AG20443 (cell line): ENCODE measurements around the gene PCDH9.

Source experiments
- DNase-seq: peaks from one replicate; pipeline ENCODE4 v3.0.0; 2012; ENCODE audit warnings: low spot score, mixed read lengths

Gene PCDH9

DNA sequence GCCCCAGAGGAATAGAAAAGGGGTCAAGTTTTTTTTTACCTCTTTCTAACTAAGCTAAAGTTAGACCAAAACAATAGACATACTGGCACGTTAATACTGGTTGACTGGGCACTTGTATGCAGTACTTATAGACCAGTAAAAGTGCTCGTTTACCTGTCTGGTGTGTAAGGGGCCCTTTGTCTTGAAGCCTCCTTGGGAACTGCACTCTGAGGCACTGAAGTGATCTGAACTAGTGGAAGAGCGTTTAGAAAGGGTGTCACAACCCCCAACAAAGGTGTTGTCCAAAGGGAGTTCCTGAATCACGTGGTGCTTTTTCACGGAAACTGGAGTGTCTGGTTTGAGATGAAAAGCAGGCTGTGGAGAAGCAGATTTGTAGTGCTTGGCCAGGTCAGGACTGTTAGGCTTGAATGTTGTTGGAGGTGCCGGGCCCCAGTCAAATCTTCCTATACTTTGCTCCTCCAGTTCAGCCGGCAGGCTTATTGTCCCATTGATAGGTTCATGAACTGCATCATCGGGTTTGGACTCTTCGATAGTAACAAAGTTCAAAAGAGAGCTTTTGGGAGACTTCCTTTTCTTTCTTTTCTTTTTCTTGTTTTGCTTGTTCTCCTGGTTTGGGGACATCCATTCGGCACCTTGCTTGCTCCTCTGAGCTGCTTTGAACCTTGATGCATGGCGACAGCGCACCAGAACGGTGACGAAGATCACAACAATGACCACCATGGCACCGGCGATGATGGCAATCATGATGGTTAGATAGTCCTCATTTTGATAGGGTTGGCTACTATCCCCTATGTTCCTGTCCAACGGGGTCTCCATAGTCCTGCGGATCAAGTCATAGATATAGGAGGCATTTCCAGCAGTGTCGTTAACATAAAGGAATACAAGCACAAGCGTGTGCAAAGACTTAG lies 4.6 kb downstream of the PCDH9 start:
- DNase-seq: no peak

DNA sequence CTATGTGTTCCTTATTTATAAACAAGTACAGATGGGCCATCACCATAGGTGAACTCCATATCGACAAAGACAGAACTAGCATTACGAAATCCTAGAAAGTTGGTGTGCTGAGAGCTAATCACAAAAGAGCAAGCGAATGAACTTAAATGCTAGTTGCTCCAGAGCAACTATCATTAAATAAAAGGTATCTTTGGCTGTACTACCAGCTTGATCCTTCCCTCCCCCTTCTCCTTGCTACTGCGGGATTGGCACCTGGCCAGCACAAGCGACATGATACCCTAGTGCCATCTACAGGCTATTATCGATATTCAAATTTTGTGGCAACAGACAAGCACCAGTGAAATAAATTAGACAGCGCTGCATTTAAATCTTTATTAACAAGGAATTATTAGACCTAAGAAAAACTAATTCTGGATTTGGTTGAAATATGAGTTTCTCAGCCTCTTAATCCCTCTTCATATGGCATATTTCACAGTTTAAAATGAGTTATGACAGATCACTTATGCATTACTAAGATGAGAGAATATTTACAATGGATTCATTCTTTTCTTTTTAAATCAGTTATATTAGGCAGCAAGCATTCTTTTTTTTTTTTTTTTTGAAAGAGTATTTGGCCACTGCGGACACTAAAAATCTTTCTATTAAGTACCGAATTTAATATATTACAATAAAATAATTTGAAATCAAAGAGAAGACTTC lies 5.8 kb downstream of the PCDH9 start:
- peak; percentile 53 for DNase-seq

GRCh38 chr13:67223742-67224141 lies 6.4 kb downstream of the PCDH9 start:
- no peak for DNase-seq

DNA sequence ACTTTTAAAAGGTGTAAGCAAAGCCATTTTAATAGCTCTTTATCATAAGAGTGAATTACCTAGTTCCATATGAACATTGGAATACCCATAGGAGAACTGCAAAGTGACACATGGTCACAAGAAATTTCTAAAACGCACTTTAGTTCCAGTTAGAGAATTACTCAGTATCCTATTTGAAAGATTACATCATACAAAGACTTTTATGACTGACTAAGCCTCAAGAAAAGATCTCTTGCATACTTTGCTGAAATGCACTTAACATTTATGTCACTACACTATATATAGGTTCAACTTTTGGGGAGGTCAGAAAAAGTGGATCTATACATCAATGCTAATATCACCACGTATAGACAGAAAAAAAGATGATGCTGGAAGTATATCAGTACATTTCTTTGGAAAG lies 7.1 kb downstream of the PCDH9 start:
- DNase-seq: no peak

GRCh38 chr13:67221630-67222226 lies 8.4 kb downstream of the PCDH9 start:
- no peak for DNase-seq

DNA sequence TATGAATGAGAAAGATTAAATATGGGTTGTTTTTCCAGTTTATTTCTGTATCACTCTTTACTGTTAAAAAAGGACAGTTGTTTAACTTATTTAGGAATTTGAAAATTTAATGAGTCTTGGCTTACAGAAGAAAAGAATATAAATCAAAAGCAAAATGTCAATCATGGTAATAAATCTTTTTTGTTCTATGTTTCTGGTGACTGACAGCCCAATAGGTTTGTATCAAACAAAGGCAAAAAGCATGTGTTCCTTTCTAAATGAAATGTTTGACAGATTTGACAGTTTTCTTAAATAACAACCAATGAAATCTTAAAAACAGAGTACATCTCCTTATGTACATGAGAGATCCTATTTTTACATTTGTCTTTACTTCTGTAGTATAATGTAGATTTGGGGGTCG lies 11.0 kb downstream of the PCDH9 start:
- no peak for DNase-seq

DNA sequence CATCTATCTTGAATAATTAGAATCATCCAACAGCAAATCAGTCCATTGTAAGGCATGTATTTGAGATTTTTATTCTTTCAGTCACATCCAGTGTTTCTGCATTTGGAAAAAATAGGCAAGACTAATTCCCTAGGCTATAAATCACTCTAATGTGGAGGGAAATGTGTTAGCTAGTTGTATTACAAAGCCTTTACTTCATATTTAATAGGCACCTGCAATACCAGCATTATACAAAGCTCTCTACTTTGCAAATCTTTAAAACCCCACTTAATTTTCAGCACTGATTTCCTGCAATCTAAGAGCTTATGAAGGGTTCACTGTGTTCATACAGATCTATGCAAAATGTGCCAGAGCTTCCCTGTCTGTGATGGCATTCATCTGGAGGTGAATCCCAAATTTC lies 12.3 kb downstream of the PCDH9 start:
- no peak for DNase-seq

GRCh38 chr13:67216864-67217263 lies 13.3 kb downstream of the PCDH9 start:
- no peak for DNase-seq

DNA sequence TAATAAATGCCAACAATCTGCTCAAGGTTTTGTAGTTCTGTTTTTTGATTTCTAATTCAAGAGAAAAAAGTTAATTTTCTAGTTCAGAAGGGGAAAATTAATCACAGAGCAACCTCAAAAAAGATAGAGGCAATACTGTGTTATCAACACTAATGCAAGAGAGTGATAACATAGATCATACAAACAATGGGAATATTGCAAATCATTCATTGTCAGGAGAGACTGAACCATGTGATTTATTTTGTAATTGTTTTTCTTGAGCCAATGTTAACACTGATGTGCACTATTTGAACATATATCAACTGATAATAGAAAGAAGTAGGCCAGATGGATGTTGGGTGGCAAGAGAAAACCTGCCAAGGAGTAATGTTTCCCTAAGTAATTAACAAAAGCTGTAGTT lies 19.9 kb downstream of the PCDH9 start:
- no peak for DNase-seq

DNA sequence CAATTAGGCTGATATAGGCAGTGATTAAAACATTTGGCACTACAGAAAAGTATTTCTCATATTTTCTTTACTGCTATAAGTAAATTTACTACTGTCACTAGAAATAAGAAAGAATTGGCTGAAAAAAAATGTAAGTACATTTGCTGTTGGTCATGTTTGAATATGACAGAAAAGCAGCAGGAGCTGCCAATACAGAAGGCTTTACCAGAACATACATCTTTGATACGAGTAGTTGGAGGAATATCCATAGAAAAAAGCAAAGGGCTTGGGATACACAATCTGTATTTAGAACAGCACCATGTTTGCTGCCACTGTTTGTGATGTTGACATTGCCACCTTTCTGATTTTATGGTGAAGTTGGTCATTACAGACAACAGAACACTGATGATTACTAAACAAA lies 21.6 kb downstream of the PCDH9 start:
- no peak for DNase-seq

DNA sequence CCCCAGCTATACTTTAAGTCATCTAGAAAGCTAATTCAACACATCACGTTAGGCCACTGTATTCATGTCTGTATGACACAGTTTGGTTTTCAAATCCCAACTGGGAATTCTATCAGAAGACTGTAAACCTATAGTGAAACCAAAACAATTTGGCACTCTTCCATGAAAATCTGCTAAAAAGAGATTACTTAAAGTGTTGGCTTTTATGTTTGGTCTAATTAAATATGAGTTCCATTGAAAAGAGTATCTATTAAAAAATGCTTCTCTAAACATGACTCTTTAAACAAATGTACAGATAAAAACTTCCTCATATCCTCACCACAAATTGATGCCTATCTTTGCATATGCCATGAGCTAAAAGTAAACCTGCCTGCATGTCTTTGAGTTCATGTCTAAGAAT lies 25.4 kb downstream of the PCDH9 start:
- DNase-seq: no peak

GRCh38 chr13:67200605-67201004 lies 29.5 kb downstream of the PCDH9 start:
- DNase-seq: no peak

- DNase-seq: no peak
Observed at GRCh38 chr13:67200183-67200582, 30.0 kb downstream of the PCDH9 start.

DNA sequence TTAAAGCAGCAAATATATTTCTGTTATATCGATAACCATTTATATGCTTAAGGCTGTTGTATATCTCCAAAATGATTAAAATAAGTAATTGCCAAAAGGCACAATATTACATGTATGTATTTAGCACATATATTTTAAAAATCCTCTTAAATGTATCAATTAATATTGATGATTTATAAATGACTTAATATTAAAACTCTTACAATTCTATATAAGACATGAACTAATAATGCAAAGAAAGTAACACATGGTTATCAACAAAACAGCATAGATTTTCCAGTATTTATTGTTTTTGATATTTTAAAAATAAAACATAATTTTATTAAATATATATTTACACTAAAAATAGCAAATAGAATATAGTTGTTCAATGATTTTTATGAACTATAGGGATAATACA lies 32.4 kb downstream of the PCDH9 start:
- DNase-seq: no peak

- no peak for DNase-seq
Observed at GRCh38 chr13:67193979-67194378, 36.2 kb downstream of the PCDH9 start.

- no peak for DNase-seq
Observed at GRCh38 chr13:67192751-67193150, 37.4 kb downstream of the PCDH9 start.

GRCh38 chr13:67186995-67187569 lies 43.1 kb downstream of the PCDH9 start:
- no peak for DNase-seq

DNA sequence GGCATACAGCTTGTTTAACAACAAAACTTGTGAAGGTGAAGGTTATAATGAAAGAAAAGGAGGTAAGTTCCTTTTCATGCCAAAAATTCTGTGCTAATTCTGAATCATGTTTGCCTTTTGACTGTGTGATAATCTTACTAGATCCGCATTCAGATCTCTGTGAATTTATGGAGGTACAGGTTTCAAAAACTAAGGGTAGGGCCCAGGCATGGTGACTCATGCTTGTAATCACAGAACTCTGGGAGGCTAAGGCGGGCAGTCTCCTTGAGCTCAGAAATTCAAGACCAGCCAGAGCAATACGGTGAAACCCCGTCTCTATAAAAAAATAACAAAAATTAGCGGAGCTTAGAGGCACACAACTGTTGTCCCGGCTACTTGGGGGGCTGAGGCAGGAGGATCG lies 45.9 kb downstream of the PCDH9 start:
- DNase-seq: no peak

DNA sequence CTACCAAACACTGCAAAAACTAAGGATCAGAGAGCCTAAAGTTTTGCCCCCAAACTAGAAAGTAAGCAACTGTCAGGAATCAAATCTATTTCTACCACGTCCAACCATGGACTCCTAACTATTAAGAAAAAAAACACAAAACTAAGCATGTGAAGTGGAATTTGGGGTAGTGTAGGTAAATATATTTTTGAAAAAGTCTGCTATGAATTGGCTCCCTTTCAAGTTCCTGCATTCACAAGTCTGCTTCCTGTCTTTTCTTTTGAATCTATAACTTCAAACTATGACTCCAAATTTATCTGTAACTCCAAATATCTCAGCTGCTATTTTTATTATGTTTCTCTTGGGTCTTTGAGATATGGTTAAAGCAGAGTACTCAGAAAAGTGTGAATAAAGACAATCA lies 47.0 kb downstream of the PCDH9 start:
- no peak for DNase-seq

GRCh38 chr13:67175836-67176459 lies 54.2 kb downstream of the PCDH9 start:
- no peak for DNase-seq

DNA sequence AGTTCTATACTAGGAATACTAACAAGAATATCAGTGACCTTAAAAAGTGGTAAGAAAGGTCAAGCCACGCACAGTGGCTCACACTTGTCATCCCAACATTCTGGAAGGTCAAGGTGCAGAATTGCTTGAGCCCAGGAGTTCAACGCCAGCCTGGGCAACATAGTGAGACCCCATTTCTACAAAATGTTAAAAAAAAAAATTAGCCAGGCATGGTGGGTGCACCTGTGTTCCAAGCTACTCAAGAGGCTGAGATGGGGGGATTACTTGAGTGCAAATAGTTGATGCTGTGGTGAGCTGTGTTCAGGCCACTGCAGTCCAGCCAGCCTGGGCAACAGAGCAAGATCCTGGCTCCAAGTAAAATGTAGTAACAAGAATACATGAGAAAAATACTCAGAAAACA lies 61.8 kb downstream of the PCDH9 start:
- no peak for DNase-seq

GRCh38 chr13:67167420-67167819 lies 62.7 kb downstream of the PCDH9 start:
- no peak for DNase-seq
